ENCODE data around the gene ATP6V0D1.

Gene ATP6V0D1

GRCh38 chr16:67413978-67414911 lies 66.7 kb downstream of the ATP6V0D1 start:
- POLR2A ChIA-PET: interaction anchor here (1.1 kb wide), 1 partner anchor 67 kb away, joined by 4 read pairs; the partner anchor contains the start of gene ATP6V0D1
- peak; percentile 16; the same call in 1 of the 2 replicates for TF ChIP-seq ZNF384 (IDR thresholded peaks at IDR 0.05)
- TF ChIP-seq LEF1 (IDR thresholded peaks at IDR 0.05; ENCODE audit: borderline replicate concordance): no peak
- CTCF ChIA-PET: interaction anchor here (1.3 kb wide), 1 partner anchor 51 kb away, joined by 3 read pairs; no protein-coding TSS in a partner anchor
- DNase-seq (ENCODE audit: extremely low spot score): no peak

GRCh38 chr16:67412294-67412693 lies 68.7 kb downstream of the ATP6V0D1 start:
- CTCF ChIA-PET: interaction anchor here (0.5 kb wide), 1 partner anchor 39 kb away, joined by 4 read pairs; no protein-coding TSS in a partner anchor
- POLR2A ChIA-PET: no interaction called here

DNA sequence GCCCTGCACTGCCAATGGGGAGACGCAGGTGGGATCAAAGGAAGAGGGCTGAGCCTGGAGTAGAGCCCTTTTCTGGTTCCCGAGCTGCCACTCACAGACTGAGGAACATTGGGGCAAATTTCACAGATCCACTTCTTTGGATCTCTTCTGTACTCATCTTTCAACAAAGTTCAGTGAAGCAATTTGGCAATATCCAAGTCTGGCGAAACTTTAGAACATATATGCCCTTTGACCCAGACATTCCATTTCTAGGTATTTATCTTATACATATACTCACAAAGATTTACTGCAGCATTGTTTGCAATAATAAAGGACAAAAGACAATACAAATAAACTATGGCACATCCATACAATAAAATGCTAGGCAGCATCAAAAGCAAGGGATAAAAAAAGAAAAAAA lies 69.6 kb downstream of the ATP6V0D1 start:
- POLR2A ChIA-PET: no interaction called here
- CTCF ChIA-PET: no interaction called here
- DNase-seq (ENCODE audit: extremely low spot score): no peak
- TF ChIP-seq SP1 (IDR thresholded peaks at IDR 0.05) (no peak), NFRKB (IDR thresholded peaks at IDR 0.05) (no peak), FOXM1 (IDR thresholded peaks at IDR 0.05; ENCODE audit: borderline replicate concordance) (no peak), ARNT (IDR thresholded peaks at IDR 0.05) (no peak), ZNF384 (IDR thresholded peaks at IDR 0.05) (no peak), L3MBTL2 (conservative IDR thresholded peaks at IDR 0.05) (no peak), FOXA1 (IDR thresholded peaks at IDR 0.05) (no peak), ELF4 (IDR thresholded peaks at IDR 0.05) (no peak), LEF1 (IDR thresholded peaks at IDR 0.05; ENCODE audit: borderline replicate concordance) (no peak), SUZ12 (IDR thresholded peaks at IDR 0.05) (no peak), CTBP1 (IDR thresholded peaks at IDR 0.05; ENCODE audit: borderline replicate concordance) (no peak), HDGF (IDR thresholded peaks at IDR 0.05; ENCODE audit: borderline replicate concordance) (no peak)

More at GRCh38 chr16:67412294-67412693, 68.7 kb downstream of the ATP6V0D1 start:
- DNase-seq (ENCODE audit: extremely low spot score): no peak
- TF ChIP-seq NFRKB (IDR thresholded peaks at IDR 0.05) (no peak), SP1 (IDR thresholded peaks at IDR 0.05) (no peak), TARDBP (IDR thresholded peaks at IDR 0.05) (no peak), HDGF (IDR thresholded peaks at IDR 0.05; ENCODE audit: borderline replicate concordance) (no peak)

- CTCF ChIA-PET: no interaction called here
- TF ChIP-seq HDGF (IDR thresholded peaks at IDR 0.05; ENCODE audit: borderline replicate concordance) (no peak), LEF1 (IDR thresholded peaks at IDR 0.05; ENCODE audit: borderline replicate concordance) (no peak), BHLHE40 (IDR thresholded peaks at IDR 0.05; ENCODE audit: borderline replicate concordance) (no peak), FOXM1 (IDR thresholded peaks at IDR 0.05; ENCODE audit: borderline replicate concordance) (no peak), FOXA1 (IDR thresholded peaks at IDR 0.05) (no peak), ELF4 (IDR thresholded peaks at IDR 0.05) (no peak), ARNT (IDR thresholded peaks at IDR 0.05) (no peak), SUZ12 (IDR thresholded peaks at IDR 0.05) (no peak), SP1 (IDR thresholded peaks at IDR 0.05) (no peak), FOXK2 (IDR thresholded peaks at IDR 0.05) (no peak), TARDBP (IDR thresholded peaks at IDR 0.05) (no peak), NFRKB (IDR thresholded peaks at IDR 0.05) (no peak), ZNF384 (IDR thresholded peaks at IDR 0.05) (no peak), CTBP1 (IDR thresholded peaks at IDR 0.05; ENCODE audit: borderline replicate concordance) (no peak), L3MBTL2 (conservative IDR thresholded peaks at IDR 0.05) (no peak), PKNOX1 (IDR thresholded peaks at IDR 0.05) (no peak)
Observed at GRCh38 chr16:67409631-67410030, 71.3 kb downstream of the ATP6V0D1 start.

GRCh38 chr16:67407788-67408452 lies 73.0 kb downstream of the ATP6V0D1 start:
- DNase-seq (ENCODE audit: extremely low spot score): no peak
- CTCF ChIA-PET: interaction anchor here (0.6 to 1.1 kb wide), 2 partner anchors 12 to 27 kb away, joined by 4 read pairs; no protein-coding TSS in a partner anchor

More at GRCh38 chr16:67409631-67410030, 71.3 kb downstream of the ATP6V0D1 start:
- POLR2A ChIA-PET: no interaction called here
- DNase-seq (ENCODE audit: extremely low spot score): no peak

More at GRCh38 chr16:67407788-67408452, 73.0 kb downstream of the ATP6V0D1 start:
- TF ChIP-seq BHLHE40 (IDR thresholded peaks at IDR 0.05; ENCODE audit: borderline replicate concordance) (no peak), SP1 (IDR thresholded peaks at IDR 0.05) (no peak), ELF4 (IDR thresholded peaks at IDR 0.05) (no peak), CTBP1 (IDR thresholded peaks at IDR 0.05; ENCODE audit: borderline replicate concordance) (no peak), ARNT (IDR thresholded peaks at IDR 0.05) (no peak), SUZ12 (IDR thresholded peaks at IDR 0.05) (no peak), L3MBTL2 (conservative IDR thresholded peaks at IDR 0.05) (no peak), LEF1 (IDR thresholded peaks at IDR 0.05; ENCODE audit: borderline replicate concordance) (no peak), TARDBP (IDR thresholded peaks at IDR 0.05) (no peak), PKNOX1 (IDR thresholded peaks at IDR 0.05) (no peak), HDGF (IDR thresholded peaks at IDR 0.05; ENCODE audit: borderline replicate concordance) (no peak), ZNF384 (IDR thresholded peaks at IDR 0.05) (no peak), FOXM1 (IDR thresholded peaks at IDR 0.05; ENCODE audit: borderline replicate concordance) (no peak), FOXK2 (IDR thresholded peaks at IDR 0.05) (no peak), NFRKB (IDR thresholded peaks at IDR 0.05) (no peak), FOXA1 (IDR thresholded peaks at IDR 0.05) (no peak)
- POLR2A ChIA-PET: no interaction called here

Measured in HEK293T (cell line).